Gastrocnemius medialis (tissue), 4 donors: ENCODE measurements around the gene IL1B.

Experiments used
- POLR2A ChIP-seq, 2 donors: fragments of 450-650 bp; IDR thresholded peaks; one replicate each; pipeline ENCODE4 v1.6.1; 2017; ENCODE audit warnings: antibody characterized with exemption in 2 of 2, mild to moderate bottlenecking in 2 of 2, moderate library complexity in 2 of 2
- TF ChIP-seq, protein P1 (sequence below), 5 experiments: fragments of 450-650 bp in 3 of 5; fragments of 200-600 bp in 2 of 5; sonication (generic) in 2 of 5; IDR thresholded peaks in 4 of 5; conservative IDR thresholded peaks in 1 of 5; 1 replicate in 4 of 5; 2 replicates in 1 of 5; pipeline ENCODE4 v1.5.1; 2016 to 2019; ENCODE audit warnings: antibody characterized with exemption in 5 of 5, mild to moderate bottlenecking in 3 of 5, moderate library complexity in 3 of 5

DNA sequence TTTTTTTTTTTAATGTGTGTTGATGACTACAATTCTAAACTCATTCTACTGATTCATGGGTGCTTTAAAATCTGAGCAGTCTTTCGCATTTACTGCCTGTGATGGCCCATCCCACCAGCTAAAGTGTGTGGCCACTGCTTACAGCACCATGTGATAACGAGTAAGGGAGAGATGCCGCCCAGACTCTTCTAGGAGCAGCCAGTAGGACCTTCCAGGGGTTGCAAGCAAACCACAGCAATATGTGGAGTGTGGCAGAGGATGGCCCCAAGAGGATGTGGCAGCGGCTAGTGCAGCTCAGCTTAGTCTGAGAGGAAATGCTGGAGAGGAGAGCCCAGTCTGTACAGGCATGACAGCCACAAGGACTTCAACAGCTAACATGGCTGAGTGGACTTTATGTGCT is 14.9 kb downstream of the IL1B start:
- TF ChIP-seq, protein P1, sequence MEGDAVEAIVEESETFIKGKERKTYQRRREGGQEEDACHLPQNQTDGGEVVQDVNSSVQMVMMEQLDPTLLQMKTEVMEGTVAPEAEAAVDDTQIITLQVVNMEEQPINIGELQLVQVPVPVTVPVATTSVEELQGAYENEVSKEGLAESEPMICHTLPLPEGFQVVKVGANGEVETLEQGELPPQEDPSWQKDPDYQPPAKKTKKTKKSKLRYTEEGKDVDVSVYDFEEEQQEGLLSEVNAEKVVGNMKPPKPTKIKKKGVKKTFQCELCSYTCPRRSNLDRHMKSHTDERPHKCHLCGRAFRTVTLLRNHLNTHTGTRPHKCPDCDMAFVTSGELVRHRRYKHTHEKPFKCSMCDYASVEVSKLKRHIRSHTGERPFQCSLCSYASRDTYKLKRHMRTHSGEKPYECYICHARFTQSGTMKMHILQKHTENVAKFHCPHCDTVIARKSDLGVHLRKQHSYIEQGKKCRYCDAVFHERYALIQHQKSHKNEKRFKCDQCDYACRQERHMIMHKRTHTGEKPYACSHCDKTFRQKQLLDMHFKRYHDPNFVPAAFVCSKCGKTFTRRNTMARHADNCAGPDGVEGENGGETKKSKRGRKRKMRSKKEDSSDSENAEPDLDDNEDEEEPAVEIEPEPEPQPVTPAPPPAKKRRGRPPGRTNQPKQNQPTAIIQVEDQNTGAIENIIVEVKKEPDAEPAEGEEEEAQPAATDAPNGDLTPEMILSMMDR (IDR thresholded peaks at IDR 0.05 in 4 of 5, conservative IDR thresholded peaks at IDR 0.05 in 1 of 5) = no peak
- TF ChIP-seq POLR2A (IDR thresholded peaks at IDR 0.05) = no peak
